Left ventricle myocardium inferior (tissue), 1 donor: ENCODE data around the gene RBM8A. TPM values are rescaled to one million over a fixed set of nuclear protein-coding genes. Genes with fewer than 3 reads are reported as not detected.

Experiments
- DNase-seq: peaks from one replicate; pipeline ENCODE4 v3.0.0-alpha.2; 2020
- H3K27ac ChIP-seq: fragments of 200-600 bp; replicated peaks from 2 replicates; pipeline ENCODE4 v1.8.0; 2021
- H3K27me3 ChIP-seq: fragments of 200-600 bp; 2 replicates; pipeline ENCODE4 v1.8.0; 2021; ENCODE audit warnings: low read depth
- H3K36me3 ChIP-seq: fragments of 200-600 bp; 2 replicates; pipeline ENCODE4 v1.8.0; 2021
- H3K4me1 ChIP-seq: fragments of 200-600 bp; 2 replicates; pipeline ENCODE4 v1.8.0; 2021
- H3K4me3 ChIP-seq: fragments of 200-600 bp; 2 replicates; pipeline ENCODE4 v1.8.0; 2021; ENCODE audit warnings: mild to moderate bottlenecking, moderate library complexity
- H3K9me3 ChIP-seq: fragments of 200-600 bp; replicated peaks from 2 replicates; pipeline ENCODE4 v1.8.0; 2021
- CTCF ChIP-seq: fragments of 200-600 bp; IDR thresholded peaks from 2 replicates; pipeline ENCODE4 v1.8.0; 2021; ENCODE audit warnings: antibody characterized with exemption, mild to moderate bottlenecking, borderline replicate concordance
- intact Hi-C: fragments of 100-400 bp; cut with micrococcal nuclease; formaldehyde crosslinking; loops from one replicate; pipeline ENCODE4 v1.11.0; 2022
- total RNA-seq: library from RNA; stranded (reverse); fragmentation: NEBNext Ultra II Directional; extraction: Animal tissue kit (Norgen Biotek cat#: 25700); gene quantifications from one replicate; pipeline ENCODE4 v1.2.1, GENCODE V29; 2021
- donor health status: DM: no; HTN: yes; CAD: no; lungs with severe emphysema.

Gene RBM8A
- total RNA-seq, 1 donor from 2014 or later = 64.4 TPM

GRCh38 chr1:145962157-145963102, 35.1 kb upstream of the RBM8A start:
- Histone ChIP-seq H3K4me1 (peaks cover 79% of the 10 kb centered on the region), H3K27me3 (no peaks in the 10 kb centered on the region), H3K36me3 (peaks cover 5% of the 10 kb centered on the region), H3K4me3 (peak overlapping the region; percentile 78), H3K27ac (peak overlapping the region; percentile 95), H3K9me3 (peaks cover 6% of the 10 kb centered on the region)
- DNase-seq = peak; percentile 46
- TF ChIP-seq CTCF = no peak
- intact Hi-C loops = loop anchor here (10.0 kb wide), 1 partner anchor 108 kb away; the partner anchor contains the start of gene PIAS3

GRCh38 chr1:145961425-145962156, 34.3 kb upstream of the RBM8A start:
- intact Hi-C loops = loop anchor here (10.0 kb wide), 1 partner anchor 107 kb away; the partner anchor contains the start of gene PIAS3
- H3K4me1 ChIP-seq = peaks cover 88% of the 10 kb centered on the region
- H3K27ac ChIP-seq = peak overlapping the region; percentile 95
- peak; percentile 42 for DNase-seq
- no peaks in the 10 kb centered on the region for H3K27me3 ChIP-seq
- no peaks in the 10 kb centered on the region for H3K36me3 ChIP-seq
- TF ChIP-seq CTCF = no peak
- H3K4me3 ChIP-seq = peak overlapping the region; percentile 78
- no peaks in the 10 kb centered on the region for H3K9me3 ChIP-seq

DNA sequence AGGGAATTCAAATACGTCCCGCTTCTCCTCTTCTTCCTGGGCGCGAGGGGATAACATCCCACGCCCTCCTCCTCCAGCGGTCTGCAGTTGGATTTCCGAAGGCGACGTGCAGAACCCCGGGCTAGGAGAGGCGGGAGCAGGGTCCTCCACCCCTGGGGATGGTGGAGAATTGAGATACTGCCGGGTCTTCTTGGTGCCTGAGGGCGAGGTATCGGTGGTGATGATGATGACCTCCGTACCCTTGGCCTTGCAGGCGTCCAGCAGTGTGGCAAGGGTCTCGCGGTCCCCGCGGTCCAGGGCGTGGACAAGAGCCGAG, 33.8 kb upstream of the RBM8A start:
- Histone ChIP-seq H3K27ac (peak overlapping the region; percentile 95), H3K4me1 (peaks cover 93% of the 10 kb centered on the region), H3K27me3 (no peaks in the 10 kb centered on the region), H3K36me3 (no peaks in the 10 kb centered on the region), H3K4me3 (peak overlapping the region; percentile 78), H3K9me3 (no peaks in the 10 kb centered on the region)
- no peak for TF ChIP-seq CTCF
- intact Hi-C loops = loop anchor here (10.0 kb wide), 1 partner anchor 106 kb away; the partner anchor contains the start of gene PIAS3
- no peak for DNase-seq

GRCh38 chr1:145960468-145961108, 33.3 kb upstream of the RBM8A start:
- Histone ChIP-seq H3K4me1 (peaks cover 94% of the 10 kb centered on the region), H3K27ac (peak overlapping the region; percentile 95), H3K9me3 (no peaks in the 10 kb centered on the region), H3K27me3 (no peaks in the 10 kb centered on the region), H3K36me3 (no peaks in the 10 kb centered on the region), H3K4me3 (peak overlapping the region; percentile 78)
- intact Hi-C loops = loop anchor here (10.0 kb wide), 1 partner anchor 106 kb away; the partner anchor contains the start of gene PIAS3
- peak; percentile 42 for TF ChIP-seq CTCF
- DNase-seq = peak; percentile 85

GRCh38 chr1:145959957-145960467, 32.7 kb upstream of the RBM8A start:
- Histone ChIP-seq H3K4me1 (peaks cover 94% of the 10 kb centered on the region), H3K9me3 (no peaks in the 10 kb centered on the region), H3K27ac (peak overlapping the region; percentile 95), H3K4me3 (peak overlapping the region; percentile 78), H3K27me3 (no peaks in the 10 kb centered on the region), H3K36me3 (no peaks in the 10 kb centered on the region)
- no peak for TF ChIP-seq CTCF
- no peak for DNase-seq
- intact Hi-C loops = loop anchor here (10.0 kb wide), 1 partner anchor 105 kb away; the partner anchor contains the start of gene PIAS3
